ENCODE measurements around the gene CHRNB2.

- TF ChIP-seq CTCF (IDR thresholded peaks at IDR 0.05): no peak
- no peak for TF ChIP-seq EZH2 (IDR thresholded peaks at IDR 0.05; ENCODE audit: borderline replicate concordance, insufficient read depth, low read depth, low read length, poor library complexity, severe bottlenecking)
Observed at GRCh38 chr1:154623358-154623757, 55.8 kb downstream of the CHRNB2 start.

Measured in B cell (primary cell).